NCI-H2107 treated with DMSO at 0.1 percent for 48 hours (cell line): ENCODE measurements around the gene LRRC46.

ENCODE experiments used
- DNase-seq: peaks from one replicate; lab custom pipeline; 2025; ENCODE audit not compliant: unreplicated experiment; lab: John Stamatoyannopoulos, UW

LRRC46 gene, protein sequence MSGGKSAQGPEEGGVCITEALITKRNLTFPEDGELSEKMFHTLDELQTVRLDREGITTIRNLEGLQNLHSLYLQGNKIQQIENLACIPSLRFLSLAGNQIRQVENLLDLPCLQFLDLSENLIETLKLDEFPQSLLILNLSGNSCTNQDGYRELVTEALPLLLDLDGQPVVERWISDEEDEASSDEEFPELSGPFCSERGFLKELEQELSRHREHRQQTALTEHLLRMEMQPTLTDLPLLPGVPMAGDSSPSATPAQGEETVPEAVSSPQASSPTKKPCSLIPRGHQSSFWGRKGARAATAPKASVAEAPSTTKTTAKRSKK

DNA sequence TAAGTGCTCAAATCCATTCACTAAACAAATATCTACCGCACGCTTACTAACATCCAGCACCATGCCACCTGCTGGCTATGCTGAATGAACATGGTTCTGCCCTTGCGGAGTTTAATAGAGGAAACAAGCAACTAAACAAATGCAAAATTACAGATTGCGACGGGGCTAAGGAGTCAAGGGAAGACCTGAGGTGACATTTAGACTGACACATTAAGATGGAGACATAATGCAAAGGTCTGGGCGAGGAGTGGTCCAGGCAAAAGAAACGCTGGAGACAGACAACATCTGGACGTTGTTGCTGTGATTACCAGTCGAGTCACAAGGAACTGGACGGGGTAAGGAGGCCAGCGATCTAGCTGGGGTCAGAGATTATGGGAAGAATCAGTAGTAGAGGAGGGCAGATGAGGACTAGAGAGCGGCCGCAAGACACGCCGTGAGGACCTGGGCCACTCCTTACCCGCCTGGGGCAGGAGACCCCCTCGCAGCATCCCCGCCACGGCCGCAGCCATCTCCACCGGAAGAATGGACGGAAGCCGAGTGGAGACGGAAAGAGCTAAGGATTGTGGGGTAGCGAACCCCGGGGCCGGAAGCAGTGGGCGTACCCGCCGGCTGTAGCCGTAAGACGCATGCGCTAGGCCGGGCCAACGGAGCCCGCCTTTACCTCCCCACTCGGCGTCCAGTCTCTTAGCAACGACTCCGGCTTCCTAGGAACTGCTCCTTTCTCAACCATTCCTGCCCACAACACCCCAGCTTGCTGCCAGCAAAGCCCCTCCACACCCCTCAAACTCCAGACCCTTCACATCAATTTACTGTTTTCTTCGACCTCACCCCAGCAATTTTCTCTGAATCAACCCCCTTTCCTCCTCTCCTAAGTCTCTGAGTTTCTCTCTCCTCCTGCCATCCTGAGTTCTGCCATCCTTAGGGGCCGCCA, at the start of gene LRRC46, which contains the start of gene MRPL10:
LRRC46 (plus strand) TSS at position 668 of the 931 bp plus-strand sequence. CDS start 320 bp downstream, outside the sequence.
MRPL10 (minus strand) TSS at position 539 of the 931 bp plus-strand sequence; CDS start at position 509, 30 bp downstream.
- DNase-seq: peak; percentile 96

DNA sequence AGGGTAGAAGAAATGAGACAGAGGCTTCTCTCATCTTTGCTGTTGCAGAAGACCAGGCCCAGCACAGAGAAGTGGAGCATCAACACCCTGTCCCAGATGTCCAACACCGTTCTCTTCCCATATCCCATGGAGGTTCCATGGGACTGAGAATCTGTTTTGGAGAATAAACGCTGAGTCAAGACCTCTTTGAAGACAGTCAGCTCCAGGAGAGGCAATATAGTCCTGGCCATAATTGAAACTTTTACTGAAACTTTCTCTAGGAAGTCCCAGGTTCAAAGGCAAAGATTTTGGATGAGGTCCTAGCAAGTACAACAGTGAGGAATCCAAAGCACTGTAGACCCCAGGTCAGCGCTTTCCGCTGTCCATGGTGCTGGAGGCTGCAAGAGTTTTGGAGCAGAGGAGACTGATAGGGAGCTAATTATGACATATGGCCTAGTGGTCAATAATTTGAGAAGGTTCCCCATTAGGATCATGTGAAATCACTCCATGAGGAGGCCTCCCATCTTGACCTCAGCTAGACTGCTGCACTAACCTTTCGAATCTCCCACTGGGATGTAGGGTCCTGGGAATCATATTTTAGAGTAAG, 45.8 kb upstream of the LRRC46 start:
- no peak for DNase-seq

DNA sequence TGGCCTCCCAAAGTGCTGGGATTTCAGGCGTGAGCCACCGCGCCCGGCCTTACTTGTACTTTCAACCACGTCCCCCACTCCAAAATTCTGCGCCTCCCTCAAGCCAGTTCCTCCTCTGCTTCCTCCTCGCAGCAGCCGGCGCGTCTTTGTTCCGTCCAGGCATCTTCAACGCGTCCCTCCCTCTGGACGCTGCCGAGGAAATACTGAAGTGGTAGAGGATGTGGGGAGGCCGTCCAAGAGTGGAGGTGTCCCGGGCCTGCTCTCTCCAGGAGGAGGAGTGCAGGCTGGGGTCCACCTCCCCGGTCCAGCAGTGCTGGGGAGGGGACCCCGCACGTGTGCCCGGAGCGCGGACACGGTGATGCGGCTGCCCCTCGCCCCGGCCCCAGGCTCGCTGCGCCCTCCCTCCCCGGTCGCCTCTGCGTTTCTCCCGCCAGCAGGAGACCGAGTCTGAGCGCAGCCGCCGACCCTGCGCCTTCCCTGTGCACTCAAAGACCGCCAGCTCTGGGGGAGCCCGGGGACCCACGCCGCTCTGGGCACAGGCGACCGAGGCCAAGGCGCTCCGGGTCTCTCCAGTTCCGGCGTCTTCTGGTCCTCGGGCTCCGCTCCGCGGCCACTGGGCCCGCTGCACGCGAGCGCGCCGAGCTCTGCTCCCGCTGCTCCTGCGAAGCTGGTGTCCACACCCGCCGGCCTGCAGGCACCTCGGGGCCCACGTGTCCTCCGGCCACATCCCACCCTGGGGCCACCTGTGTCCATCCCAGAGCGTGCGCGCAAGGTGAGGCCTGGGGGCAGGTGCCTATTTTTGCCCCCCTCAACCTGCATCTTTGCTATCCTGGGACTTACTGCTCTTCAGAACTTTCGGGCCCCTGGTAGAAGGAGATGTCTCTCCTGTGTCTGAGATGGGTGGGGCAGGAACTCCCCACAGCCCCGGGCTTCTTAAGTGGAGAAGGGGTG, 41.6 kb upstream of the LRRC46 start:
- no peak for DNase-seq

DNA sequence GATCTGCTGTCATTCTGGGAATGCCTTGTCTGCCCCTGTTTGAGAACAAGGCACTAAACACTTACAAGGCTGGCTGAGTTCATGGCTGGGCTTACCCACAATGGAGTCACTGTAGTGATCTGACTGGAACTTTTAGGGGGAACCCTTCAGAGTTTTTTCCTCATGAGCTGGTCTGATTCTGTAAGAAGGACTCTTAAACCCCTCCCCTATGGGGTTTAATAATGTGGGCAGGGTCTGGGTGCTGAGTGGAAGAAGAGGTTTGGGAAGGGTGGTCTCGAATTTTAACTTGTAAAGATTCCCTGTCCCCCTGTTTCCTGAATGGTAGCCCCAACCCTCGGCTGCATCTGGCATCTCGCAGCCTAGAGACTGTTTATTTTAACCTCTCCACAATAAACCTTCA, 40.4 kb upstream of the LRRC46 start:
- no peak for DNase-seq

DNA sequence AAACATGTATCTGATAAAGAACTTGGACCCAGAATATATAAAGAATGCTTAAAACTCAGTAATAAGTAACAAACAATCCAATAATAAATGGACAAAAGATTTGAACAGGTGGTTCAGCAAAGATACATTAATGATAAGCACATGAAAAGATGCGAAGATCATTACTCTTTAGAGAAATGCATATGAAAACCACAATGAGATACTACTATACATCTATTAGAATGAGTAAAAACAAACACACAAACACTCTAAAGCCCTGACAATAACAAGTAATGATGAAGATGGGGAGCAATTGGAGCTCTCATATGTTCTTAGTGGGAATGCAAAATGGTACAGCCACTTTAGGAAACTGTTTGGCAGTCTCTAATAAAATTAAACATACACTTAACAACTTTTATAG, 39.0 kb upstream of the LRRC46 start:
- no peak for DNase-seq

DNA sequence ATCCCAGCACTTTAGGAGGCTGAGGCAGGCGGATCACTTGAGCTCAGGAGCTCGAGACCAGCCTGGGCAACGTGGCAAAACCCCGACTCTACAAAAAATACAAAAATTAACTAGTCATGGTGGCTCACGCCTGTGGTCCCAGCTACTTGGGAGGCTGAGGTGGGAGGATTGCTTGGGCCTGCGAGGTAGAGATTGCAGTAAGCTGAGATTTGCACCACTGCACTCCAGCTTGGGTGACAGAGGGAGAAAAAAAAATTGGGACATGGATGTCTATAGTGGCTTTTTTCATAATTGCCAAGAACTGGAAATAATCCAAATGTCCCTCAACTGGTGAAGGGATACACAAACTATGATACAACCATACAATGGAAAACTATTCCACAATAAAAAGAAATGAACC, 38.5 kb upstream of the LRRC46 start:
- DNase-seq: no peak

DNA sequence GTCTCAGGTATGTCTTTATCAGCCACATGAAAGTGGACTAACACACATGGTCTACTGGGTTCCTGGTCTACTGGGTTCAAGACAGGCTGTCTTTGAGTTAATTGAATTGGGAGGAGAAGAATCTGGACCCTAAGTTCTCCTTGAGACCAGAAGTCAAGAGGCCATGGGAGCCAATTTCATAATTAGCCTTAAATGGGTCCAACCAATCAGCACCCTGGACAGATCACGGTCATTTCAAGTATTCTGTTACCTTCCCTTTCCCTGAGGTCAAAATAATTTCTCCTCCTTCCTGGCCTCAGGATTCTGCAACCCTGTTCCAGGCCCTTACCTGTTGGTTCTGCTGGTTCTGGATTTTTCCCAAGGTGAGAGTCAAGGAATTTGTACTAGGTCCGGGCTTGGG, 33.7 kb upstream of the LRRC46 start:
- no peak for DNase-seq

DNA sequence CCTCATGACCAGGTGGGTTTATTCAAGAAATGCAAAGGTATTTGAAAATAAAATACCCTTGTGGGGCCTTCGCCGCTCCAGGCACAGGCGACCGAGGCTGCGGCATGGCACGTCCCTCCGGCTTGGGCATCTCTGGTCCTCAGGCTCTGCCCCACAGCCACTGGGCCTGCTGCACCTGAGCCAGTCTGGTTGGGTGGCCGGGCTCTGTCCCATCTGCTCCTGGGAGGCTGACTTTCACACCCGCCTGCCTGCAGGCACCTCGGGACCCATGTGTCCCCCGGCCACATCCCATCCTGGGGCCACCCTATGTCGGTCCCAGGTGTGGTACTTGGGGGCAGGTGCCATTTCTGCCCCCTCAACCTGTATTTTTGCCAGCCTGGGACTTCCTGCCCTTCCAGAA, 30.8 kb upstream of the LRRC46 start:
- DNase-seq: no peak

DNA sequence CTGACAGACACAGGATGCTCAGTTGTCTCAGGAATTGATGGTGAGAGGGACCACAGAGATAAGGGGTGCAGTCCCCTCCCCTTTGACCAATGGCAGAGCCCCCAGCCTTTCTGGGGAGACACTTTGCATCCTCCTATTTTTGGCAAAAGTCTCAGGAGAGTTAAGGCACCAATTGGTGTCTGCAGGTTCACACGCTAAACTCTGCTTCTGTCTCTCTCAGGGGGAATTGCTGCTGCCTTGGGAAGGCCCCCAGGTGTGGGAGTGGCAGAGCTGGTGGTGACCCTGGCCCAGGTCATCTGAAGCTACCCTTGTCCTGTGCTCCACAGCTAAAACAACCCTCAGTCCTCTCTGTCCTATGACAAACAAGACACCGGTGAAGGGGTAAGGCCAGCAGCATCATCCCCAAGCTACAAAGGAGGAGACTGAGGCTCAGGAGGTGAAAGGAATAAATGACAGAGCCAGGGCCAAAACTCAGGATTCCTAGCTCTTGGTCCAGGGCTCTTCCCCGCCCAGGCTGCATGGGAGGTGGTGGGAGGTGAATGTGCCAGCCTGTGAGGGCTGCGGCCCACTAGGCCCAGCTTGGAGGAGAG, 30.2 kb upstream of the LRRC46 start:
- DNase-seq: no peak

DNA sequence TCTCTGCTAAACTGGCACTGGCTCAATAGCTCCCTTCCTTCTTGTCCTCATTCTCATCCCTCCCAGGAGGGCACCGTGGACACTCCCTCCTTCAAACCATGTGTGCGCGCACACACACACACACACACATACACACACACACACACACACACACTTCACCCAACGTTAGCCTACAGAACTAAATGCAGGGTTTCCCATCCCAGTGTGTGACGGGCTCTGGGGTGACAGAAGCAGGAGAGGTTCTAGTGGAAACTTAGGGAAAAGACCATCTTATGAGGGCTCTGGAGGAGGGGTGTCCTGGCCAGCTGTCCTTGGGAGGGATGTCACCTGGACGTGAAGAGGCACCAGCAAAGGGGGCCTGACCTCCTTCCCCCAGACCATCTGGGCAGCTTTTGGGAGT, 29.6 kb upstream of the LRRC46 start:
- no peak for DNase-seq

DNA sequence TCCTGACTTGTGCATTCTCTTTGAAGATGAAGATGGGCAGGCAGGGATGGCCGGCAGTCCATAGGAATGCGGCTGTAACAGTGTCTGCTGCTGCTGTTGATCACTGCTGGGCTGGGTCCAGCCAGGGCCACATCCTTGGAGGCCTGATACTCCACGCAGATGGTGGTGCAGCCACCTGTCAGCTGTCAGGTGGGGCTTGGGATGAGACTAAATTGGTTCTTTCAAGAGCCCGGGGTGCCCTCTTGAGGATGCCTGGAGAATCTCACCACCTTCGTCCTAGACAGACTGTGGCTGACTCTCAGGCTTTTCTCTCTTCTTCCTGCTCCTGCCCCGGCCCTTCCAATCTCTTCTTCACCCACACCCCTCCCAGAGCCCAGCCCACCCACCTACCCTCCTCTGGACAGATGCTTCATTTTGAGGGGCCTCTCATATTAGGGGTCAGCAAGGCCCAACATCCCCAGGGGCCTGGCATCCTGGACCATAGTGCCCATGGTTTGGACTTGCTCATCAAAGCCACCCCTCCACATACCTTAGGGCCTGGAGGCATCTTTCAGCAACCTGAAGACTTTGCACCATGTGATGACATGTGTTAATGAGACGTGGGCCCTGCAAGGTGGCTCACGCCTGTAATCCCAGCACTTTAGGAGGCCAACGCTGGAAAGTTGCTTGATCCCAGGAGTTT, 29.0 kb upstream of the LRRC46 start:
- peak; percentile 79 for DNase-seq

DNA sequence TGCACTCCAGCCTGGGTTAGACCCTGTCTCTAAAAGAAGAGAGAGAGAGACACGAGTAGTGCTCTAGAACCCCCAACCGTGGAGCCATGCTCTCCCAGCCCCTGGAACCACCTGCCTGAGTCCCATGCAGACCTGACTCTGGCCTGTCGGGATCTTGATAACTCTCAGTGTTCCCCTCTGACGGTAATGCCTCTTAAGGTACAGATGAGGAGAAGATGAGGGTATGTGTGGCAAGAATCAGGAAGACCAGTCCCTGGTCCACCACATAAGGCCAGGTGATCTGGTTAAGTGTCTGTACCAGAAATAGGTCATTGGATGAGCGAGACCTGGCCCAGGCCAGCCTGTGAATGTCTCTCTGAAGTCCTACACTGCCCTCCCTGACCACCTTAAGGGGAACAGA, 28.3 kb upstream of the LRRC46 start:
- DNase-seq: no peak

DNA sequence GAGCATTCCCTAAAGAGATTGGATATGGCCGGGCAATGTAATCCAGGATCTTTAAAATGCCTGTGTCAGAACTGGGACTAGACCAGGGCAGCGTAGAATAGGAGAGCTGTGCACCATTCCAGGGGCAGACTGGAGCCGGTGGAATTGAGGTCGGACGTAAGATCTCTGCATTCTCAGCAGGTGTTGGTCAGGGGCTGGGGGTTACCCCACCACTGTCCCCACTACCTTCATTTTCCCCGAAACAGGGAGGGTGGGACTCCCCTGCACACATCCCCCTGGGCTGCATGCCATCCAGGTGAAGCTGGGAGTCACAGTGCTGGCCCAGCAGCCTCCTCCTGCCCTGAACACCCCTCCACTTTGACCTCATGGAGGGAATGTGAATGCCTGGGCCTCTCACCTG, 27.7 kb upstream of the LRRC46 start:
- DNase-seq: no peak

DNA sequence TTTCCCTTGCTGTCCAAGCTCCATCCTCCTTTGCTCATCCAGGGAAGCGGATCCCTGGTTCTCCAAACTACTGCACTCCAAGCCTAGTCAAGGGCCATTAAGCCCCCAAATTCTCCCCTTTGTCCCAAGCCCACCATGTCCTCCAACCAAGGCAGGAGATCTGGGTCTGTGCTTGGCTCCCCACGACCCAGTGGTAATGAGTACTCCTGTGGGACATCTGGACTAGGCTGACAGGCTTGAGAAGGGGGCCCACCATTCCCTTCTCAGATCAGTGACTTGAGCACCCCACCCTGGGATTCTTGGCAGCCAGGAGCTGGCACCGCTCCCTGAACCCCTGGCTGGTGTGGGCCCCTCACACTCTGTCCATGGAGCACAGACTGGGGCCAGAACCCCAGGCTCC, 27.0 kb upstream of the LRRC46 start:
- DNase-seq: no peak

DNA sequence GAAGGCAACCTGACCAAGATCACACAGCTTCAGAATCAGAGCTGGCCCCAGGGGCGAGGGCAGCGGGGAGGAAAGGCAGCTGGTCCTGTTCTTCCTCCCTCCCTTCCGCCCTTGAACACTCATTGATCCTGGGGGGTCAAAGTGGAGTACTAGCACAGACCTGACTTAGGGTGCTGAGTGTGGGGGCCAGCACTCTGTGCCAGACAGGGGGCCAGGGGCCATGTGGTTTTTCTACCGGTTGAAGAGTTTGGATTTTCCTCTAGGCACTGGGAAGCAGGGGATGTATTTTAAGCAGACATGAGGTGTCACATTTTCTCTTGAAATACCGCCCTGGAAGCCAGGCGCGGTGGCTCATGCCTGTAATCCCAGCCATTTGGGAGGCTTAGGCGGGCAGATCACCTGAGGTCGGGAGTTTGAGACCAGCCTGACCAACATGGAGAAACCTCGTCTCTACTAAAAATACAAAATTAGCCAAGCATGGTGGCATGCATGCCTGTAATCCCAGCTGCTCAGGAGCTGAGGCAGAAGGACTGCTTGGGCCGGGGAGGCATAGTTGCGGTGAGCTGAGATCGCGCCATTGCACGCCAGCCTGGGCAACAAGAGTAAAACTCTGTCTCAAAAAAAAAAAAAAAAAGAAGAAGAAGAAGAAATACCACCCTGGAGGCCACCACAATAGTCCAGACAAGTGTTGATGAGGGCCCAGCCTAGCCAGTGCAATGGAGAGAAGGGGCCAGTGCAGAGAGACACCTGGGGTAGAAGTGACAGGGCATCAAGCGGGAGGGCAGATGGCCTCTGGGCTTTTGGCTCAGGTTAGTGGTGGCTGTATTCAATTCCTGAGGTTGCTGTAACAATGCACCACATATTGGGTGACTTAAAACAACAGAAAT, 25.2 kb upstream of the LRRC46 start:
- no peak for DNase-seq

DNA sequence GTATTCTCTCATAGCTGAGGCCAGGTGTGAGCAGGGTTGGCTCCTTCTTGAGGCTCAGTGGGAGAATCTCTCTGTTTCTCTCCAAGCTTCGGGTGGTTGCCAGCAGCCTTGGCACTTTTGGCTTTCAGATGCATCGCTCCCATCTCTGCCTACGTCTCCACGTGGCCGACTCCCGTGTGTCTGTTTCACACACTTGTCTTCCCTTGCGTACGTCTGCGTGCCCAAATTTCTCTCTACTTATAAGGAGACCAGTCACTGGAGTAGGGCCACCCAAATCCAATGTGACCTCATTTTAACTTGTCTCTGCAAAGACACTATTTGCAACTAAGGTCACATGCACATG, 24.6 kb upstream of the LRRC46 start:
- DNase-seq: no peak

DNA sequence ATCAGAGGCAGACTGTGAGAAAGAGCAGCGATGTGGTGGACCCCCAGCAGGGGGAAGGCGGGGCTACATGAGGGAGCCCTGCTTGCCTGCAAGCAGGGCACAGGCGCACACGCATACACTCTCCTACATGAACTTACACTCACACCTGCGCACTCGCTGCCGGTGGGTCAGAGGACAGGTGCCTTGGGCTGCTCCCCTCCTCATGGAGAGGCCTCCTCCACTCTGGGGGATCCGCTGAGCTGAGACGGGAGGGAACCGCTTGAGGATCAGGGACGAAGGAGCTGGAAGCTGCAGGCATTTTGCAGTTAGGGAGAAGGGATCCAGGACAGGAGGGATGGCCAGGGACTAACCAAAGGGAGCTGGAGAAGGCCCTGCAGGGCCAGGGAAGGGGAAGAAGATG, 24.0 kb upstream of the LRRC46 start:
- no peak for DNase-seq

DNA sequence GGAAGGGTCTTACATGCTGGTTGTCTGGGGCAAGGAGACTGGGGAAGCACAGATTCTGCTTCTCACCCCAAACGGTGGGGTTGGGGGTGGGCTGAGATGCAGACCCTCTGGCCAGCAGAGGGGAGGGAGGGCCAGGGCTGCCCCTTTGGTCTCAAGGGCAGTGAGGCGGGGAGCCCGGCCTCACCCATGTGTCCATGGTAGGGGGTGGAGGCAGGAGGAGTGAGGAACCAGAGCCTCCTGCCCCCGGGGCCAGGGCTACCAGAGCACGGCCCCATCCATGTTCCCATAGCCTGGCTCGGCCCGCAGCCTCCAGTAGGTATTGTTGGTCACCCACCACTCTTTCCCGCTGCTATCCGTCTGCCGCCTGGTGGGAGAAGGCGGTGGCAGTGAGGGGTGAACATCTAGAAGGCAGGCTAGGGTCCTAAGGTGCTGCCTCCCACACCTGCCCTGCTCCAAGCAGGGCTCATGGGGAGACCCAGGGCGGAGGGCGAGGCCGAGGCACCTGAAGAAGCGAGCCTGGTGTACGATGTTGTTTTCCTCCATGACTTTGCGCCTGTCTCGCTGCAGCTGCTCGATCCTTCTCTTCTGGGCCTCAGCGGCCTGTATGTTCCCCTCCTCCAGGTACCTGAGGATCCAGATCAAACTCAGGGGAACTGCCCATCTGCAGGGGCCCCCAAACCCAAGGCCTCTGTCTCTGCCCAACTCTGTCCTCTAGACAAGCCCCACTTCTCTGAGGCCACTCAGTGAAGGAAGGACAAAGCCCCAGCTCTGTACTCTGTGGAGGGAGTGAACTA, 23.2 kb upstream of the LRRC46 start:
- DNase-seq: no peak
